PC-3 (cell line): ENCODE results near the gene MAMDC2. TPM values are rescaled to one million over a fixed set of nuclear protein-coding genes. Genes with fewer than 3 reads are reported as not detected.

Source experiments
- ATAC-seq: fragments of 200-7000 bp; cut with Tn5 transposase; 2 replicates; pipeline ENCODE4 v1.9.1; 2020; ENCODE audit warnings: mild to moderate bottlenecking, moderate library complexity
- BruUV-seq: library from RNA; stranded (reverse); fragments of 400-500 nt; replicated peaks from 2 replicates; lab custom pipeline; 2021; lab: Mats Ljungman, UMichigan
- CTCF ChIA-PET: fragments of 300-600 bp; sonication (Branson Sonifier 250); formaldehyde crosslinking; loops from one replicate; lab custom pipeline; 2022; ENCODE audit warnings: antibody characterized with exemption; lab: Charles Lee
- POLR2A ChIA-PET: fragments of 300-600 bp; sonication (Branson Sonifier 250); formaldehyde crosslinking; loops from one replicate; lab custom pipeline; 2022; ENCODE audit warnings: antibody characterized with exemption; ENCODE audit not compliant: unreplicated experiment; lab: Charles Lee
- DNase-seq: peaks from one replicate; pipeline ENCODE4 v3.0.0-alpha.2; 2015
- H2AFZ ChIP-seq: fragments of 300-600 bp; sonication (generic); 2 replicates; pipeline ENCODE4 v1.6.0; 2016; ENCODE audit warnings: antibody characterized with exemption, low read length
- H3F3A ChIP-seq: fragments of 300-600 bp; sonication (generic); one replicate; pipeline ENCODE4 v1.6.0; 2017; ENCODE audit warnings: antibody characterized with exemption, low read length, control low read depth, mild to moderate bottlenecking; ENCODE audit not compliant: unreplicated experiment
- H3K27ac ChIP-seq: fragments of 300-600 bp; sonication (generic); 2 replicates; pipeline ENCODE4 v1.5.1; 2016; ENCODE audit warnings: mild to moderate bottlenecking, low read length
- H3K27me3 ChIP-seq: fragments of 300-600 bp; sonication (generic); 2 replicates; pipeline ENCODE4 v1.6.1; 2016; ENCODE audit warnings: low read length, mixed read lengths
- H3K36me3 ChIP-seq: fragments of 300-600 bp; sonication (generic); 2 replicates; pipeline ENCODE4 v1.6.1; 2016; ENCODE audit warnings: low read depth, mixed run types, low read length, mixed read lengths
- H3K4me1 ChIP-seq: fragments of 300-600 bp; sonication (generic); 2 replicates; pipeline ENCODE4 v1.5.1; 2016; ENCODE audit warnings: low read length; ENCODE audit not compliant: insufficient read depth
- H3K4me2 ChIP-seq: fragments of 300-600 bp; sonication (generic); 2 replicates; pipeline ENCODE4 v1.6.0; 2016; ENCODE audit warnings: low read length
- H3K4me3 ChIP-seq: fragments of 300-600 bp; sonication (generic); 2 replicates; pipeline ENCODE4 v1.5.1; 2016; ENCODE audit warnings: mild to moderate bottlenecking, low read length, mixed read lengths
- H3K79me2 ChIP-seq: fragments of 300-600 bp; sonication (generic); 2 replicates; pipeline ENCODE4 v1.6.1; 2017; ENCODE audit warnings: low read length, mixed read lengths
- H3K9ac ChIP-seq: fragments of 300-600 bp; sonication (generic); 2 replicates; pipeline ENCODE4 v1.6.0; 2016; ENCODE audit warnings: mild to moderate bottlenecking, low read length
- H3K9me2 ChIP-seq: fragments of 300-600 bp; sonication (generic); replicated peaks from 2 replicates; pipeline ENCODE4 v1.6.1; 2016; ENCODE audit warnings: mixed run types, low read length, mixed read lengths
- H3K9me3 ChIP-seq: fragments of 300-600 bp; sonication (generic); 2 replicates; pipeline ENCODE4 v1.6.1; 2016; ENCODE audit warnings: low read length, mixed read lengths
- H4K20me1 ChIP-seq: fragments of 300-600 bp; sonication (generic); 2 replicates; pipeline ENCODE4 v1.6.1; 2016; ENCODE audit warnings: low read length, mixed read lengths
- CTCF ChIP-seq: fragments of 300-600 bp; sonication (generic); conservative IDR thresholded peaks from 2 replicates; pipeline ENCODE4 v1.5.1; 2017; ENCODE audit warnings: antibody characterized with exemption, low read depth, mild to moderate bottlenecking, low read length
- EZH2 ChIP-seq: fragments of 300-600 bp; sonication (generic); IDR thresholded peaks from one replicate; pipeline ENCODE4 v1.6.1; 2017; ENCODE audit warnings: antibody characterized with exemption, mild to moderate bottlenecking, low read length; ENCODE audit not compliant: unreplicated experiment
- EZH2phosphoT487 ChIP-seq: fragments of 300-600 bp; sonication (generic); IDR thresholded peaks from 2 replicates; pipeline ENCODE4 v1.6.1; 2018; ENCODE audit warnings: mild to moderate bottlenecking, antibody characterized with exemption, low read length, borderline replicate concordance
- intact Hi-C: fragments of 100-400 bp; cut with micrococcal nuclease; formaldehyde crosslinking; loops from 2 replicates; pipeline ENCODE4 v1.9.0; 2023
- total RNA-seq: library from RNA; depleted of rRNA; stranded (reverse); fragments of >200 nt; gene quantifications from 2 replicates; pipeline ENCODE4 v1.2.3, GENCODE V29; 2014

The MAMDC2 gene
- total RNA-seq, 1 experiment from 2014 or later, result not detected

DNA sequence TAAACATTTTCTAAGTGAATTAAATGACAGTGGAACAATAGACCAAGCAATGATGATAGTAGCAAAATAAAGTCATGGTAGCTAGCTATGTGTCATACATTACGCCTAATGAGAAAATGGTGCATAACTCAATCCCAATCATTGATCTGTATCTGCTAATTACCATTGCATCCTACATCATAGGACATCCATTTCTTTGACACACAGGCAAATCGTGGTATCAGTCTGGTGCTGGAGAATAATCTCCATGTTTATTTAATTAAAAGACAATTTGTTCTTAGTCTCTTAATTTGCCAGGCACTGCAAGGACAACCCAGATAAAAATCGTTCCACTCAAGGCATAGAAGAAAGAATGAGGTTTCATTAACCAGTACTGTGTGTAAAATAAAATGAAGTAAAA lies 125.6 kb downstream of the MAMDC2 start:
- no peak overlapping the region for H3K4me2 ChIP-seq
- no peaks in the 10 kb centered on the region for H3K9me3 ChIP-seq
- no peak overlapping the region for H3K4me3 ChIP-seq
- TF ChIP-seq EZH2 (no peak), CTCF (no peak), EZH2phosphoT487 (no peak)
- DNase-seq, result no peak
- H3K36me3 ChIP-seq, result no peaks in the 10 kb centered on the region
- no peak for ATAC-seq
- no peaks in the 10 kb centered on the region for H4K20me1 ChIP-seq
- no peak overlapping the region for H2AFZ ChIP-seq
- no peaks in the 10 kb centered on the region for H3F3A ChIP-seq
- no peaks in the 10 kb centered on the region for H3K79me2 ChIP-seq
- POLR2A ChIA-PET, result no interaction called here
- intact Hi-C loops, result no loop called here
- CTCF ChIA-PET, result no interaction called here
- BruUV-seq, result no TSS peak
- no peaks in the 10 kb centered on the region for H3K4me1 ChIP-seq
- no peak overlapping the region for H3K9ac ChIP-seq
- no peaks in the 10 kb centered on the region for H3K27me3 ChIP-seq
- no peaks in the 10 kb centered on the region for H3K9me2 ChIP-seq
- H3K27ac ChIP-seq, result no peak overlapping the region

DNA sequence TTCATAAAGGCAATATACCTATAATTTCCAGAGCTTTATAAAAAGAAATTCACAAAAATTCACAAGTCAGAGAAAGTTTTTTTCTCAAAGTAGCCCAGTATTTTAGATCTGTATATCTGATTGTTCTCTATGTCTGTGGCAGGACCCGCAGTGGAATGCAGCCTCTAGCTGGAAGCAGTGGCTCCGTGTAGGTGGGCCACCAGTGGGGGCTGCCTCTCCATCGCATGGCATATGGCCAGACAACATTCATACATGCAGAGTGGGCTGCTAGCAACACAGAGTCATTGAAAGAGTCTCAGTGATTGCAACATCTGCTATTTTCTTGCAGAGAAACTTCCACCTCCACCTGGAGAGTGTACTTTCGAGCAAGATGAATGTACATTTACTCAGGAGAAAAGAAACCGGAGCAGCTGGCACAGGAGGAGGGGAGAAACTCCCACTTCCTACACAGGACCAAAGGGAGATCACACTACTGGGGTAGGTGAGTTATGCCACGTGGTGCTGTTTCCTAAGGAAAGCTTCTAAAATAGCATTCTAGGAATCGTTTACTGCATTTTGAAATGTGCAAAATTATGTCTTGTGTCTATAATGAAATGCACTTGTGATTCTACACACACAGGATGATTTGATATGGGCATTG lies 126.6 kb downstream of the MAMDC2 start:
- no peaks in the 10 kb centered on the region for H3K9me3 ChIP-seq
- no peak for ATAC-seq
- no peaks in the 10 kb centered on the region for H3K4me1 ChIP-seq
- TF ChIP-seq EZH2phosphoT487, result no peak
- no peak for TF ChIP-seq CTCF
- TF ChIP-seq EZH2, result no peak
- H4K20me1 ChIP-seq, result no peaks in the 10 kb centered on the region
- H3K9ac ChIP-seq, result no peak overlapping the region
- H3K27ac ChIP-seq, result no peak overlapping the region
- H3K36me3 ChIP-seq, result no peaks in the 10 kb centered on the region
- DNase-seq, result no peak
- H3K4me2 ChIP-seq, result no peak overlapping the region
- H3K9me2 ChIP-seq, result no peaks in the 10 kb centered on the region
- intact Hi-C loops, result no loop called here
- no peak overlapping the region for H2AFZ ChIP-seq
- H3K27me3 ChIP-seq, result no peaks in the 10 kb centered on the region
- POLR2A ChIA-PET, result no interaction called here
- no peaks in the 10 kb centered on the region for H3F3A ChIP-seq
- no peaks in the 10 kb centered on the region for H3K79me2 ChIP-seq
- CTCF ChIA-PET, result no interaction called here
- no TSS peak for BruUV-seq
- H3K4me3 ChIP-seq, result no peak overlapping the region

DNA sequence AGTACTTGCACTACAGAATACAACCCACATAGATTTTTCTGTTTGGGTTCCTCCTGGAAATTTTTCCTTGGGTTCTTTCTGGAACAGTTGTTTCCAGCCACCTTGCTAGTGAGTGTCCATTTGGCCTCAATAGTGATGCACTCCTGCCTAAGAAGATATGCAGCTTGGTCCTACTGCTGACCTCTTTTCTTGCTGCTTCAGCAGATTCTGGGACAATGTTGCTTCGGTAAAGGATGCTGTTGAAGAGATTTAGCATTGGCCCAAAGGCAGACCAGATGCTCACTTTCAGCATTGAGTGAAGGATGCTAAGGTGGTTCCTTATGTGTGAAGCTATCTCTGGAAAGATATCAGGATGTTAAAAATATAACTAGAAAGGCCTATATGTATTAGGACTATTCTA lies 128.9 kb downstream of the MAMDC2 start:
- H4K20me1 ChIP-seq, result no peaks in the 10 kb centered on the region
- ATAC-seq (no peak), DNase-seq (no peak)
- no peak overlapping the region for H3K27ac ChIP-seq
- ChIA-PET CTCF (no interaction called here), POLR2A (no interaction called here)
- no peaks in the 10 kb centered on the region for H3K27me3 ChIP-seq
- no peaks in the 10 kb centered on the region for H3K79me2 ChIP-seq
- no peaks in the 10 kb centered on the region for H3K9me3 ChIP-seq
- intact Hi-C loops, result no loop called here
- no peaks in the 10 kb centered on the region for H3K9me2 ChIP-seq
- TF ChIP-seq EZH2phosphoT487 (no peak), CTCF (no peak), EZH2 (no peak)
- no peak overlapping the region for H3K4me3 ChIP-seq
- H3K4me2 ChIP-seq, result no peak overlapping the region
- H2AFZ ChIP-seq, result no peak overlapping the region
- no peak overlapping the region for H3K9ac ChIP-seq
- no TSS peak for BruUV-seq
- no peaks in the 10 kb centered on the region for H3K36me3 ChIP-seq
- no peaks in the 10 kb centered on the region for H3K4me1 ChIP-seq
- H3F3A ChIP-seq, result no peaks in the 10 kb centered on the region
